ENCODE data around the gene SMCO2.

SMCO2 gene

DNA sequence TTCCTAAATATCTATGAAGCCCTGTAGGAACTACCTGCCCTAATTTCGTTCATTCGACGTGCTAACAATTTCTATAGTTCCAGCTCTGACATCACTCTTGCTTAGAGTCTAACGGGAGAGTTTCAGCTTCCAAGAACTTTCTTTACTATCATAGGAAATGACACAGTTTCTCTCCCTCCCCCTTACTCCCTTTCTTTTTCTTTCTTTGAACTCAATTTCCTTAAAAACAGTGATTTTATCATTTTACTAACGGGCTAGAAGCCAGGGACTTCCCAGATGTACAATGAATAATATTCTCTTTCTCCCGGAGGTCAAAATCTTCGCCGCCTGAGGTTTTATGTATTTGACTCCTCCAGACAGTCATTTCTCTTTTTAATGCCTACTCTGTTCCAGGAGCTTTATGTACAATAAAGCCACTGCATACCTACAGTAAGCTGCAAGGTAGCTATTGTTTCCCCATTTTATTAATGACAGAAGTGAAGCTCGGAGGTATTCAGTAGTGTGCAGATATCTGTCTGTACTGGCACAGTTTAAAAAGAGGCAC is 15.7 kb downstream of the SMCO2 start:
- Histone ChIP-seq H3K4me3 (no peak overlapping the region), H3K4me1 (peaks cover 43 to 67% (median 54%) of the 10 kb centered on the region in 10 experiments), H3K36me3 (no peaks in the 10 kb centered on the region), H3K27ac (peak overlapping the region in 1 of 11 experiments; percentile 47; a peak in 1 of 22 replicates), H3K27me3 (peaks cover 0 to 19% (median 0%) of the 10 kb centered on the region in 11 experiments; a peak in 6 of 22 replicates), H3K9me3 (replicated peaks in 1 of 11) (peaks cover 0 to 7% (median 0%) of the 10 kb centered on the region in 11 experiments; a peak in 2 of 22 replicates), H4K20me1 (no peaks in the 10 kb centered on the region), H3K4me2 (peak overlapping the region; percentile 37 to 93 (median 80)), H3K9ac (peak overlapping the region in 1 of 11 experiments; percentile 38; a peak in 1 of 22 replicates)
- TF ChIP-seq Cebpa-rat (IDR thresholded peaks at IDR 0.05), result no peak

DNA sequence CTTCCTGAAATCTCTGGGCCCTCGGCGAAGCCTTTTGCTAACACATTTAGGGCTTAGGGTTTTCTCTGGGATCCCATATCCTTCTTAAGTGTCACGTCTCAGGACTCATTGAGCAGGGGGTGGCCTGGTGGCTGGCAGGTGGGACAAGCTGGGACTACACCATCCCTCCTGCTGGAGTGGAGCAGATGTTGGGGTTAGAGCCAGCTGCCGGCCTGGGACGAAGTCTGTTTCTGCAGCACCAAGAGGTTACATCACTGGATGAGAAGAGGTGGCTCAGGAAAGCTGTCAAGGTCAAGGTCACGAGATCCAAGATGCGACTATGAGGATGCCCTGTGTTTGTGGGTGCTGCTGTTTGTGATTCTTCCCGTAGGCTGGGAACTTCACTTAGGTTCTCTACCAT is 16.3 kb downstream of the SMCO2 start:
- Histone ChIP-seq H3K9ac (no peak overlapping the region; a peak in 1 of 22 replicates), H3K4me2 (peak overlapping the region; percentile 37 to 93 (median 80); a peak in 20 of 22 replicates), H3K4me1 (peaks cover 43 to 73% (median 60%) of the 10 kb centered on the region in 10 experiments), H3K4me3 (no peak overlapping the region), H3K27me3 (peaks cover 0 to 19% (median 0%) of the 10 kb centered on the region in 11 experiments; a peak in 6 of 22 replicates), H4K20me1 (no peaks in the 10 kb centered on the region), H3K36me3 (no peaks in the 10 kb centered on the region), H3K9me3 (replicated peaks in 1 of 11) (peaks cover 0 to 7% (median 0%) of the 10 kb centered on the region in 11 experiments; a peak in 2 of 22 replicates), H3K27ac (peak overlapping the region in 1 of 11 experiments; percentile 47; a peak in 1 of 22 replicates)
- no peak for TF ChIP-seq Cebpa-rat (IDR thresholded peaks at IDR 0.05)

DNA sequence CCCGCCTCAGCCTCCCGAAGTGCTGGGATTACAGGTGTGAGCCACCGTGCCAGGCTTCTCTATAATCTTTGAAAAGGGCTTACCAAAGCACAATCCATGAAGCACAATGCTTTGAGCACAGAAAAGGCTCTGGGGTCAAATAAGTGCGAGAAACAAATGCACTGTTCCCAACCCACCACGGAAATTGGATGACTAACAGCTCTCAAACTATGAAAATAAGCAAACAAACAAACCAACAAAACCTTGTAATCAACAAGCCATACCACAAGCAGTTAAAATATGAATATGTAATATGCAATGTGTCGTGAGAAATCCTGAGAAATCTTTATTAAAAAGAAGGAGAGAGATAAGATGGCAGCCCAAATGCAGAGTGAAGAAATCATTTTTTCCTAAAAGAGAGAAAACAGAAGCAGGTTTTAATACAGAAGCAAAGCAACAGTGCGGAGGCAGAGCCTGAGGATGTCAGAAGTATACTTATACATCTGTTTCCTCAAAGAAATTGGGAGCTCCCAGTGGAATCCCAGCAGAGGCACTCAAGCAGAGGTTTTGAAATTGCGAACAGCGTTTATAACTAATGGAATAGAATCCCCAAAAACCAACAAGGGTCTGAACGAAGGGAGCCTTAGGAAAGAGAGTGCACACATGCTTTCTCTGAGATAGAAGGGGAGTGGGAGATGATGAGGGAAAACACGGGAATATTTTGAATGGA is 17.1 kb downstream of the SMCO2 start:
- Histone ChIP-seq H3K27me3 (peaks cover 0 to 19% (median 0%) of the 10 kb centered on the region in 11 experiments; a peak in 6 of 22 replicates), H3K9ac (0 out of 22 replicates have a peak overlapping the region, but pooled peaks of 1 of the 11 experiments have one; percentile 5), H3K4me2 (peak overlapping the region in 10 of 11 experiments; percentile 21 to 92 (median 79); a peak in 19 of 22 replicates), H3K9me3 (replicated peaks in 1 of 11) (peaks cover 0 to 7% (median 0%) of the 10 kb centered on the region in 11 experiments; a peak in 2 of 22 replicates), H4K20me1 (no peaks in the 10 kb centered on the region), H3K4me1 (peaks cover 43 to 82% (median 68%) of the 10 kb centered on the region in 10 experiments), H3K4me3 (no peak overlapping the region), H3K36me3 (no peaks in the 10 kb centered on the region), H3K27ac (no peak overlapping the region)
- TF ChIP-seq Cebpa-rat (IDR thresholded peaks at IDR 0.05), result no peak

DNA sequence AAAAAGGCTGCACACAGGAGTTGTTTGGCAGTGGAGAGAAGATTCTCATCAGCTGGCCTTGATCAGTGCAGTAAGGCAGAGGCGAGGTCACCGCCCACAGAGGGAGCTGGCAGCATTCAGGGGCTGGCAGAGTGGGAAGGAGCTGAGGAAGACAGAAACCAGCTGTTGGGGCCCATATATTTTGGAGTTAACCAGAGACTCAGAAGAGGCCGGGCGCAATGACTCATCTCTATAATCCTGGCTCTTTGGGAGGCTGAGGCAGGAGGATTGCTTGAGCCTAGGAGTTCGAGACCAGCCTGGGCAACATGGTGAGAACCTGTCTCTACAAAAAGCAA is 17.7 kb downstream of the SMCO2 start:
- Histone ChIP-seq H4K20me1 (no peaks in the 10 kb centered on the region), H3K4me2 (peak overlapping the region in 10 of 11 experiments; percentile 21 to 92 (median 79); a peak in 19 of 22 replicates), H3K9me3 (replicated peaks in 1 of 11) (peaks cover 0 to 7% (median 0%) of the 10 kb centered on the region in 11 experiments; a peak in 2 of 22 replicates), H3K4me1 (peaks cover 43 to 87% (median 73%) of the 10 kb centered on the region in 10 experiments), H3K36me3 (no peaks in the 10 kb centered on the region), H3K27ac (no peak overlapping the region), H3K9ac (0 out of 22 replicates have a peak overlapping the region, but pooled peaks of 1 of the 11 experiments have one; percentile 5), H3K27me3 (peaks cover 0 to 19% (median 0%) of the 10 kb centered on the region in 11 experiments; a peak in 6 of 22 replicates), H3K4me3 (no peak overlapping the region)
- TF ChIP-seq Cebpa-rat (IDR thresholded peaks at IDR 0.05), result no peak

DNA sequence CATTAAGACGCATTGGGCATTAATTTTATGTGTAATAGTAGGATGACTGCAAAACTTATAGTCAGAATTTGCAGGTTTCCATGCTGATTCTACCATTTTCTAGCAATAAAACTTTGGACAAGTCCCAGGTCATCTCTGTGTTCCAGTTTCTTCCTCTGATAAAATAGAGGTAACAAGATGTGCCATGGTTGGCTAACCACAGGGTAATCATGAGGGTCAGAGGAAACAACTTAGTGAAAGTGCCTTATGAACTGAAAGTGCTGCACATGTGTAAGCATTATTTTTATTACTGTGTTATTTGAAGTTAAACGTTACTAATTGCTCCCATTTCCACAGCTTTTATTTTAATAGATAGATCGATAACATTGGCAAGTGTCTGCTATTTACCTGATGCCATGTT is 21.1 kb downstream of the SMCO2 start:
- Histone ChIP-seq H3K27ac (peak overlapping the region in 1 of 11 experiments; percentile 30; a peak in 1 of 22 replicates), H3K27me3 (peaks cover 0 to 10% (median 0%) of the 10 kb centered on the region in 11 experiments; a peak in 3 of 22 replicates), H4K20me1 (no peaks in the 10 kb centered on the region), H3K9me3 (replicated peaks in 1 of 11) (peaks cover 0 to 7% (median 0%) of the 10 kb centered on the region in 11 experiments; a peak in 2 of 22 replicates), H3K4me2 (peak overlapping the region in 8 of 11 experiments; percentile 37 to 74 (median 65); a peak in 14 of 22 replicates), H3K4me3 (no peak overlapping the region), H3K9ac (no peak overlapping the region), H3K4me1 (peaks cover 14 to 87% (median 68%) of the 10 kb centered on the region in 10 experiments; a peak in 19 of 20 replicates), H3K36me3 (no peaks in the 10 kb centered on the region)
- TF ChIP-seq Cebpa-rat (IDR thresholded peaks at IDR 0.05), result no peak

DNA sequence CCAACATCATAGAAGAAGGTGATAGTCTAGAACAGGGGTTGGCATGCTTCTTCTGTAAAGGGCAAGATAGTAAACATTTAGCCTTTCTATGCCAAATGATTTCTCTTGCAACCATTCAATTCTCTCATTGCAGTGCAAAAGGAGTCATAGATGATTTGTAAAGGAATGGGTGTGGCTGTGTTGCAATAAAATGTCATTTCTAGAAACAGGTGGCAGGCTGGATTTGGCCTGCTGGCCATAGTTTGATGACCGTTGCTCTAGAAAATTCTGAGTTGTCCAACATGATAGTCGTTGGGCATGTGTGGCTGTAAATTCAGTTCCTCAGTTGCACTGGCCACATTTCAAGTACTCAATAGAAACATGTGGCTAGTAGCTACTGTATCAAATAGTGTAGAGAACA is 21.7 kb downstream of the SMCO2 start:
- H3K9ac ChIP-seq, result no peak overlapping the region
- H3K27ac ChIP-seq, result peak overlapping the region in 1 of 11 experiments; percentile 30; a peak in 1 of 22 replicates
- peaks cover 0 to 7% (median 0%) of the 10 kb centered on the region in 11 experiments; a peak in 2 of 22 replicates for H3K9me3 ChIP-seq (replicated peaks in 1 of 11)
- H3K36me3 ChIP-seq, result no peaks in the 10 kb centered on the region
- peaks cover 0 to 5% (median 0%) of the 10 kb centered on the region in 11 experiments; a peak in 3 of 22 replicates for H3K27me3 ChIP-seq
- no peak overlapping the region for H3K4me3 ChIP-seq
- H4K20me1 ChIP-seq, result no peaks in the 10 kb centered on the region
- peak overlapping the region in 9 of 11 experiments; percentile 3 to 74 (median 62); a peak in 16 of 22 replicates for H3K4me2 ChIP-seq
- no peak for TF ChIP-seq Cebpa-rat (IDR thresholded peaks at IDR 0.05)
- H3K4me1 ChIP-seq, result peaks cover 17 to 87% (median 68%) of the 10 kb centered on the region in 10 experiments; a peak in 19 of 20 replicates

GRCh38 chr12:27469176-27469736 is 22.7 kb downstream of the SMCO2 start:
- peaks cover 22 to 87% (median 68%) of the 10 kb centered on the region in 10 experiments for H3K4me1 ChIP-seq
- peak overlapping the region in 1 of 11 experiments; percentile 30; a peak in 1 of 22 replicates for H3K27ac ChIP-seq
- no peaks in the 10 kb centered on the region for H3K36me3 ChIP-seq
- no peak overlapping the region for H3K4me3 ChIP-seq
- TF ChIP-seq Cebpa-rat (IDR thresholded peaks at IDR 0.05), result no peak
- no peaks in the 10 kb centered on the region for H3K27me3 ChIP-seq
- no peak overlapping the region for H3K9ac ChIP-seq
- H4K20me1 ChIP-seq, result no peaks in the 10 kb centered on the region
- peak overlapping the region in 9 of 11 experiments; percentile 4 to 74 (median 62); a peak in 16 of 22 replicates for H3K4me2 ChIP-seq
- H3K9me3 ChIP-seq (replicated peaks in 1 of 11), result peaks cover 0 to 7% (median 0%) of the 10 kb centered on the region in 11 experiments; a peak in 2 of 22 replicates

- Histone ChIP-seq H3K9ac (peak overlapping the region in 3 of 11 experiments; percentile 11 to 59 (median 28); a peak in 4 of 22 replicates), H3K4me1 (peaks cover 25 to 76% (median 67%) of the 10 kb centered on the region in 10 experiments), H3K4me2 (peak overlapping the region; percentile 40 to 74 (median 63); a peak in 20 of 22 replicates), H4K20me1 (no peaks in the 10 kb centered on the region), H3K9me3 (replicated peaks in 1 of 11) (peaks cover 27 to 33% (median 29%) of the 10 kb centered on the region in 11 experiments), H3K36me3 (no peaks in the 10 kb centered on the region; a peak in 1 of 22 replicates), H3K4me3 (no peak overlapping the region; a peak in 1 of 20 replicates), H3K27ac (peak overlapping the region in 4 of 11 experiments; percentile 29 to 76 (median 52); a peak in 7 of 22 replicates), H3K27me3 (no peaks in the 10 kb centered on the region)
- peak in 1 of 11 experiments; percentile 62; a peak in 2 of 22 replicates for TF ChIP-seq Cebpa-rat (IDR thresholded peaks at IDR 0.05)
These were observed 26.1 kb downstream of the SMCO2 start for GRCh38 chr12:27472604-27473003.
